HG02763 (cell line): Measurements from ENCODE around the gene GPS1.
A peak's percentile ranks its signal among the peaks of the same experiment; 100 is the strongest.
"Not testable (repeated sequence)": the region's sequence is repeated elsewhere in the genome, so short reads cannot be mapped to it uniquely, and the experiment has no call there.

Source experiments
- ATAC-seq: cut with Tn5 transposase; IDR thresholded peaks from one replicate; pipeline ENCODE4 v1.9.1; 2021; ENCODE audit warnings: mild to moderate bottlenecking, moderate library complexity; ENCODE audit not compliant: unreplicated experiment

GPS1 gene

DNA sequence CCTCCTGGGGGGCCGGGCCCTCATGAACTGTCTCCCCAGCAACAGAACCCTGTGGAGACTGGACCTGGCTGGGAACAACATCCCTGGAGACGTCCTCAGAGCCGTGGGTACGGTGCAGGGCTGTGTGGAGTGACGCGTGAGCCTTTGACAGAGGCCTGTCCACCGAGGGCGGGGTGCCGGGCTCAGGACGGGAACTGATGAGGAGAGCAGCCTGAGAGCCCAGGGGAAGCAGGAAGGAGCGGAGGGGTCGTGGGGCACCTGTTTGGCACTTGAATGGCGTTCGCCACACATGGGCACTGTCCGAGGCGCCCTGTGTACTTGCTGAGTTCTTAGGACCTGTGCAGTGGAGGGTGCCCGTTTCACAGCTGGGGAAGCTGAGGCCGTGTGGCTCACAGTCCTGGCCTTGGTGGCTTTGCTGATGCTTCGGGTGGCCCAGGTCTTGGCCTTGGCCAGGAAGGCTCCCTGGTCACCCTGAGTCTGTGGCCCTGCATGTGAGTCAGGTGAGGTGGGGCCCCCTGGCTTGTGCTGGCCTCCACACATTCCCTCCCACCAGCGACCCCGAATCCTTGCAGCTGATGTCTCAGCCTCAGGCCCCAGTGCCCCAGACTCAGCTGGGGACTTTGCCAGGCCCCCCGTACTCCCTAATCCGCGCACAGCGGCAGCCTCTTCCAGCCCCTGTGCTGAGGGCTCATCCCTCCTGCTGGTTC lies 26.1 kb upstream of the GPS1 start:
- ATAC-seq = no peak

GRCh38 chr17:82028246-82028645 lies 23.5 kb upstream of the GPS1 start:
- ATAC-seq = no peak

DNA sequence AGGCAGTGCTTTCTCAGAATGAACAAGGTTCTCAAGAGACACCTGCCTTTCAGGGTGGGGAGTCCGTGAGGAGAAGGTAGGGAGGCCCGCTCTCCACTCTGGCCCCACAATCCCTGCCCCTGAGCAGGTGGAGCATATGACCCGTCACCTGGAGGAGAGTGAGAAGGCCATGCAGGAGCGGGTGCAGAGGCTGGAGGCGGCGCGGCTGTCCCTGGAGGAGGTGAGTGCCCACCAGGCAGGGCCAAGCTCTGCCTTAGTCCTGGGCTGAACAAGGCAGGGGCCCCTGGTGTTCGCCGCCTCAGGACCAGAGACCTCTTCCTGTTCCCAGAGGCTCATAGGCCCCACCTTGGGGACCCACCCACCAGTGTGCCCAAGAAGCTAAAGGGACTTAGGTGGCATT lies 22.7 kb upstream of the GPS1 start:
- no peak for ATAC-seq

- ATAC-seq = no peak
Observed at GRCh38 chr17:82029391-82029790, 22.3 kb upstream of the GPS1 start.

GRCh38 chr17:82029990-82030469 lies 21.7 kb upstream of the GPS1 start:
- ATAC-seq = no peak

- no peak for ATAC-seq
Observed at GRCh38 chr17:82030470-82031302, 21.0 kb upstream of the GPS1 start.

GRCh38 chr17:82031303-82031884 lies 20.3 kb upstream of the GPS1 start, which contains the start of gene RAC3:
Gene RAC3 (plus strand): TSS chr17:82031678. CDS start chr17:82031762, 84 bp downstream.
- no peak for ATAC-seq

DNA sequence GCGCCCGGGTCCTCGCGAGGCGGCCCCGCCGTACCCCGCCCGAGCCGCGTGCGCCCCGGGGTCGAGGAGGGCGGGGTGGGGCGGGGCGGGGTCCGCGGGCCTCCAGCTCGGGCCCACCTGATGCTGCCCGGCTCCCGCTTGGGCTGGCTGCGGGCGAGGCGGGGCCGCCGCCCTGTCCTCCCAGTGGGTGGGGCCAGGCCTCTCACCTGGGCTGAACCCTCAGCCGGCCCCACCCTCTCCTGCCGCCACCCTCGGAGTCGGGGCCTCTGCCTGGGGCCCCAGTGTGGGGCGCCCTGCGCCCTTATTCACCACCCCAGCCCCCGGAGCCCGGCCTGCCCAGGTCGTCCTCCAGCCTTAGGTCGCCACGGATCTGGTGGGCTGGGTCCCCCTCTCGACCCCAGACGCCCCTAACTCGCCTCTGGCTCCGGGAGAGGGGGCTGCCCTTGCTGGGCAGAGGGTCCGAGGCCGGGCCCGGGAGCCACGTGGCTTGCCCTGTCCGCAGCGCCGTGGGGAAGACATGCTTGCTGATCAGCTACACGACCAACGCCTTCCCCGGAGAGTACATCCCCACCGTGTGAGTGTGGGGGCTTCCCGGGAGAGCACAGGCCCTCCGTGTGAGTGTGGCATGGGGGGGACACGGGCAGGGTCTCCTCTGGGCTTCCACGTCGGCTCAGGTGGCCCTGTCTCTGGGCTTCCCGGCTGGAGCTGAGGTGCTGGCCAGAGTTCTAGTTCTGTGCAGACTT lies 19.6 kb upstream of the GPS1 start:
- ATAC-seq = no peak

DNA sequence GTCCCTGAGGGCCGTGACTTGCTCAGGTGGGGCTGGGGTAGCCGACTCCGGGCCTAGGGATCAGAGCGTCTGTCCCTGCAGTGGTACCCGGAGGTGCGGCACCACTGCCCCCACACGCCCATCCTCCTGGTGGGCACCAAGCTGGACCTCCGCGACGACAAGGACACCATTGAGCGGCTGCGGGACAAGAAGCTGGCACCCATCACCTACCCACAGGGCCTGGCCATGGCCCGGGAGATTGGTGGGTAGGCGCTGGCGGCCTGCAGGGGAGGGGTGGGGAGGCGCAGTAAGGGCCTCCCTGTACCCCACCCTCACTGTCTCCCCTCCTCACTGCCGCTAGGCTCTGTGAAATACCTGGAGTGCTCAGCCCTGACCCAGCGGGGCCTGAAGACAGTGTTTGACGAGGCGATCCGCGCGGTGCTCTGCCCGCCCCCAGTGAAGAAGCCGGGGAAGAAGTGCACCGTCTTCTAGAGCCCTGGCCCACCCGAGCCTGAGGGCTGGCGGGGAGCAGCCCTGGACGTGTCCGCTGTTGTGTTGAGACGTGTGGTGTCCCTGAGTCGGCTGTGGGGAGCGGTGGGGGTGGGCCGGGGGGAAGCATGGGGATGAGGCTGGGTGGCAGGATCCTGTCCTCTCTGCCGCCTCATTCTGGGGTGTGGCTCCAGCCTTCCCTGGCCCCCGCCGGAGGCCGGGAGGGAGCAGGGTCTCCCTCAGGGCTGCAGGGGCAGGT lies 18.2 kb upstream of the GPS1 start:
- ATAC-seq = no peak

DNA sequence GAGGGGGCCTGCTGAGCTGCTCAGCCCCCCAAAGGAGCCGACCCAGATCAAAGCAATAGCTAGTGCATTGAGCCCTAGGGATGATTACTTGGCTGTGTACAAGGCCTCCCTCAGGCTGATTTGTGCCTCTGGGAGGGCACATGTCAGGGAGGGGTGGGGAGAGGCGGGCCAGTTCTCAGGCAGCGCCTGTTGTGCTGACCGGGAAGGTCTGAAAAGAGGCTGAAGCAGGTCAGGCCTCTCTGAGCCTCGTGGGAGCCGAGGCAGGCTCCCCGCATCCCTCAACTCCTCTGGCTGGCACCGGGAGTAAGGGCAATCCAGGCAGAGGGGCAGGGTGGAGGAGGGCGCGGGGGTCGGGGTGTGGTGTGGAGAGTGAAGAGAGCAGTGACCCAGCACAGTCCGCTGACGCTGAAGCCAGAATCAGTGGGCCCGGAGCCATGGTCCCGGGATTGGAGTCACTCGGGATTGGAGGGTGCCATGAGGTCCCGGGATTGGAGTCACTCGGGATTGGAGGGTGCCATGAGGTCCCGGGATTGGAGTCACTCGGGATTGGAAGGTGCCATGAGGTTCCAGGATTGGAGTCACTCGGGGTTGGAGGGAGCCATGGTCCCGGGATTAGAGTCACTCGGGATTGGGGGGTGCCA lies 17.2 kb upstream of the GPS1 start:
- no peak for ATAC-seq

DNA sequence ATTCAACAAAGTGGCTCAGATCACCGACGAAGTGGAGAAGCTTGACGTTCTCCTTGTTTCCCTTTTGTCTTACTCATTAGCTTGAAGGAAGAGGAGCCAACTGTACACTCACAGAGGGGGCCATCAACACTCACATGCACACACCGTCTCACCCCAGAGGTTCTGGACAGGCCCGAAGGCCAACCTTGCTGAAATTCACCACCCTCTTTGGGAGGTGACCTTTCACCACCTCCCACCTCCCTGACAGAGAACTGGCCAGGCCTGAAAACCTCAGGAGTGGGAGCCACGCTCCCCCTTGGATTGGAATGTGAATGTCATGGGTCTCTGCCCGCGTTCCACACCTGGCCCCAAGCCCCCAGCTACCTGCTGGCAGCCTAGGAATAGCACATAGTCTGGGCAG lies 16.2 kb upstream of the GPS1 start:
- no peak for ATAC-seq

DNA sequence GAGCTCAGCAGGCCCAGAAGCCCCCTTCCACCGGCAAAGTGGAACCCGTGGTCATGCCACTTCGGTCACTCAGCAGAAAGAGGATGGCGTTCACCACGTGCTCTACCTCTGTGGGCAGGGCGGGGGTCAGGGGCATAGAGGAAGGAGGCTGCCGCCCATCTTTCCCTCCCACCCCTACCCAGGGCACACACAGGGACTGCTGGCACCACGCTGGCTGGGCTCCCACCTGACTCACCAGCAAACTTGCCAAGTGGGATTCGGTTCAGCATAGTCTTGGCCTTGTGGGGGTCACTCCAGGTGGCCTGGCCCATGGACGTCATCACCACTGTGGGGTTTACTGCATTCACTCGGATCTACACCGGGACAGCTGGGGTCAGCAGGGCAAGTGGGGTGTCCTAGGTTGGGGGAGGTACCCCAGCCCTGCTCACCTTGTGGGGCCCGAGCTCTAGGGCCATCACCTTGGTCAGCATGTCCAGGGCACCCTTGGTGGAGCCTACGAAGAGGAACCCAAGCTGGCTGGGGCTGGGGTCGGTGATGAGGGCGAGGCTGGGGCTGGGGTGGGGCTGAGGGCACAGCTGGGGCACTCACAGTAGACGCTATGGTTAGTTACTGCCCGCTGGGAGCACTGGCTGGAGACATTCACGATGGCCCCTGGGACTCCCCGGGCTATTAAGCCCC lies 15.6 kb upstream of the GPS1 start:
- no peak for ATAC-seq

- ATAC-seq = no peak
Observed at GRCh38 chr17:82036634-82037091, 15.0 kb upstream of the GPS1 start.

DNA sequence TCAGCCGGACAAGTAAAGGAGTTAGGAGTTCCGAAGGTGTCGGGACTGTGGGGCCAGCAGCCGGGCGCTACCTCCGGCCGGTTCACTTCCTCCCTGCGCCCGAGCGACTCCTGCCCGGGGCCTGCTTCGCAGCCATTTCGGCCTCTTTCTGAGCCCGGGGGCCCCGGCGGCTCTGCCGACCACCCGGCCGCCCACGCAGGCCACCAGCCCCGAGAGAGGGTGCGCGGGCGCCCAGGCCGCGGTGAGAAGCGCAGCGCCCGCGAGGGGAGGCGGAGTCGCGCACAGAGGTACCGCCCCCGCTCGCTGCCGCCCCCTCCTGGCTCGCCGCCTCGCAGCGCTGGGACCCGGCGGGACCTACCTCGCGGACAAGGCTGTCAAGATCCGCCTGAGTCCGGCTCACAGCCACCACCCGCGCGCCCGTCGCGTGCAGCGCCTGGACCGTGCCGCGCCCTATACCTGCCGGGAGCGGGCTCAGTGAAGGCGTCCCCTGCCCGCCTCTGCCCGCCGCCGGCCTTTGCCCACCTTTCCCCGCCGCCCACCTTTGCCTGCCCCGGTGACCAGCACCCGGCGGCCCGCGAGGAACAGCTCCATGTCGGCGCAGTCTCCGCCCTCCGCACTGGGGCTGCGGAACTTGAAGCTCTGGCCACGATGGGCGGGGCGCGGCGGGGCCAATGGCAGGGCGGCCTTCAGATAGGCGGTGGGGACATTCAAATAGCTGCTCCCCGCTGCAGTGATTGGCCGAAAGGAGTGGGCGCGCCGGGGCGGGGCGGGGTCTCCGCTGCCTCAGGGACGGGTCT lies 14.4 kb upstream of the GPS1 start, which contains the start of gene DCXR:
Gene DCXR, minus strand, starts transcription at position 606 of the 797 bp plus-strand sequence. Its CDS starts 15 bp downstream, at position 591.
- ATAC-seq = peak; percentile 88

GRCh38 chr17:82037889-82038195 lies 13.9 kb upstream of the GPS1 start:
- no peak for ATAC-seq

DNA sequence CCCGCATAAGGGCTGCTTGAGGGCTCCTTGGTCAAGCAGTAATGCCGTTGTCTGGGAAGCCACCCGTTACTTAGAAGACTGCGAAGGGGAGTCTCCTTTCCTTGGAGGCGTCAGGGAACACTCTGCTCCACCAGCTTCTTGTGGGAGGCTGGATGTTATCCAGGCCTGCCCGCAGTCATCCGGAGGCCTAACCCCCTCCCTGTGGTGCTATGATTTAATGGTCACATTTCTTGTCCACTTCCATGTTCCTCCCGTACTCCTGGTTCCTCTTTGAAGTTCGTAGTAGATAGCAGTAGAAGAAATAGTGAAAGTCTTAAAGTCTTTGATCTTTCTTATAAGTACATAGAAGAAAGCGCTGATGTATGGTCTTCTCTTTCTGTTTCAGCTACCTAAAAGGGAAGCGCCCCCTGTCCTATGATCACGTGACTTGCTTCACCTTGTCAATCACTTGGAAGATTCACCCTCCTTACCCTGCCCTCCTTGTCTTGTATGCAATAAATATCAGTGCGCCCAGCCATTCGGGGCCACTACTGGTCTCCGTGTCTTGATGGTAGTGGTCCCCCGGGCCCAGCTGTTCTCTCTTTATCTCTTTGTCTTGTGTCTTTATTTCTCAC lies 12.8 kb upstream of the GPS1 start:
- not testable (repeated sequence) for ATAC-seq

DNA sequence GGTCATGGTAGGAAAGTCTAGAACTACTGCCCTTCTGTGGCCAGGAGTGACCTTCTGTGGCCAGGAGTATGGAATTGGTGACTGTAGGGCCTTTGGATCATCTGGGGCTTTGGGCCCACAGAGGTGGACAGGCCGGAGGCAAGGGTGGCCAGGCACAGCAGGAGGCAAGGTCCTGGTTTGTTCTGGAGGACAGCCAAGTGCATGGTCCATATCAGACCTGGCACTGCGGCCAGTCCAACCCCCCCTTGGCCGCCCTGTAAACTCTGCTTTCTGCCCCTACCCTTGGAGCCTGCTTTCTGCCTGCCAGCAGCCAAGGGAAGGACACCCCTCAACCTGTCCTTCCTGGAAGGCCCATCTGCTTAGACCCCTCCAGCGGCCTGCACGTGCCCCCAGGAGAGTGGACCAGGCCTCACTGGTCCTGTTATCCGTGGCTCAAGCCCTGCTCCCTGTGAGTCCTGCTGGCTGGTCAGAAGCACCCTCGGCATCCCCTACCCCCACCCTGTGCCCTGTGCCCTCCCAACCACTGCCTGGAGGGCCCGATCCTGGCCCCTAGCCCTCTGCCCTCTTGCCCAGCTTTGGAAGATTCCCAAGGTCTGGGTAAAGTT lies 11.9 kb upstream of the GPS1 start:
- ATAC-seq = no peak
